HepG2 (cell line): Measurements from ENCODE around the gene CTIF. TPM values are rescaled to one million over a fixed set of nuclear protein-coding genes. Genes with fewer than 3 reads are reported as not detected.

Experiments
- AKAP8 ChIP-seq: sonication (generic); formaldehyde crosslinking; IDR thresholded peaks from 2 replicates; pipeline ENCODE4 v1.5.1; 2020; ENCODE audit warnings: mild to moderate bottlenecking, missing genetic modification reagents
- ARNTL ChIP-seq: sonication (generic); formaldehyde crosslinking; IDR thresholded peaks from 2 replicates; pipeline ENCODE4 v1.4.0; 2020; ENCODE audit warnings: mild to moderate bottlenecking, missing genetic modification reagents
- BHLHE40 ChIP-seq: IDR thresholded peaks from 2 replicates; pipeline ENCODE4 v1.6.1; 2011; ENCODE audit warnings: low read length, improper control_type of control experiment
- CTCF ChIP-seq: sonication (generic); formaldehyde crosslinking; IDR thresholded peaks from 2 replicates; pipeline ENCODE4 v1.5.0; 2020; ENCODE audit warnings: mild to moderate bottlenecking, missing genetic modification reagents, moderate library complexity
- HBP1 ChIP-seq: IDR thresholded peaks from 2 replicates; pipeline ENCODE4 v1.6.1; 2016; ENCODE audit warnings: low read depth, control low read depth
- HINFP ChIP-seq: sonication (generic); formaldehyde crosslinking; IDR thresholded peaks from 2 replicates; pipeline ENCODE4 v1.4.0; 2020; ENCODE audit warnings: low read depth, mild to moderate bottlenecking, missing genetic modification reagents
- LRRFIP1 ChIP-seq: sonication (generic); formaldehyde crosslinking; conservative IDR thresholded peaks from 2 replicates; pipeline ENCODE4 v1.4.0; 2020; ENCODE audit warnings: missing genetic modification reagents
- MYC ChIP-seq: sonication (generic); formaldehyde crosslinking; IDR thresholded peaks from 2 replicates; pipeline ENCODE4 v1.9.0; 2021; ENCODE audit warnings: missing genetic modification reagents, borderline replicate concordance
- TEAD2 ChIP-seq: sonication (generic); formaldehyde crosslinking; IDR thresholded peaks from 2 replicates; pipeline ENCODE4 v1.9.0; 2021; ENCODE audit warnings: missing genetic modification reagents
- ZBTB25 ChIP-seq: IDR thresholded peaks from 2 replicates; pipeline ENCODE4 v1.6.1; 2018; ENCODE audit warnings: missing genetic modification reagents
- ZFP41 ChIP-seq: sonication (generic); formaldehyde crosslinking; IDR thresholded peaks from 2 replicates; pipeline ENCODE4 v1.4.0; 2020; ENCODE audit warnings: mild to moderate bottlenecking, missing genetic modification reagents, borderline replicate concordance
- ZFYVE20 ChIP-seq: sonication (generic); formaldehyde crosslinking; IDR thresholded peaks from 2 replicates; pipeline ENCODE4 v1.8.0; 2023; ENCODE audit warnings: low read depth, mild to moderate bottlenecking, moderate library complexity, missing genetic modification reagents, borderline replicate concordance
- ZNF326 ChIP-seq: sonication (generic); formaldehyde crosslinking; IDR thresholded peaks from 2 replicates; pipeline ENCODE4 v1.4.0; 2020; ENCODE audit warnings: missing genetic modification reagents, borderline replicate concordance
- ZNF562 ChIP-seq: sonication (generic); formaldehyde crosslinking; IDR thresholded peaks from 2 replicates; pipeline ENCODE4 v1.8.0; 2022; ENCODE audit warnings: missing genetic modification reagents, borderline replicate concordance
- ZNF619 ChIP-seq: sonication (generic); formaldehyde crosslinking; IDR thresholded peaks from 2 replicates; pipeline ENCODE4 v1.4.0; 2020; ENCODE audit warnings: mild to moderate bottlenecking, missing genetic modification reagents
- ZNF747 ChIP-seq: sonication (generic); formaldehyde crosslinking; IDR thresholded peaks from 2 replicates; pipeline ENCODE4 v1.8.1; 2023; ENCODE audit warnings: missing genetic modification reagents, mild to moderate bottlenecking, borderline replicate concordance
- ZNF768 ChIP-seq: sonication (generic); formaldehyde crosslinking; IDR thresholded peaks from 2 replicates; pipeline ENCODE4 v1.4.0; 2020; ENCODE audit warnings: missing genetic modification reagents
- polyA plus RNA-seq, 8 experiments: library from polyadenylated mRNA; depleted of rRNA in 3 of 8; stranded (reverse) in 7 of 8; unstranded in 1 of 8; fragments of >200 nt; fragmentation: Illumina TruSeq in 4 of 8; extraction: Trizol in 4 of 8; gene quantifications; 2 replicates each; pipeline versions ENCODE4 v1.2.1 to v1.2.3, GENCODE V29; 2011 to 2016; ENCODE audit warnings: low read depth in 4 of 8, missing spikeins in 1 of 8, mixed read lengths in 1 of 8; ENCODE audit not compliant: insufficient read depth in 1 of 8
- total RNA-seq, 5 experiments: library from RNA; depleted of rRNA; stranded (reverse); fragments of >200 nt; fragmentation: Illumina TruSeq; extraction: Trizol; gene quantifications; 2 replicates each; pipeline ENCODE4 v1.2.3, GENCODE V29; 2016; ENCODE audit warnings: low read depth in 1 of 5
- TF ChIP-seq, protein P1 (sequence below): sonication (generic); formaldehyde crosslinking; IDR thresholded peaks from 2 replicates; pipeline ENCODE4 v1.8.0; 2022; ENCODE audit warnings: missing genetic modification reagents, mild to moderate bottlenecking, moderate library complexity, borderline replicate concordance

Gene CTIF
- total and polyA plus RNA-seq, 2 of the 13 experiments (the other 11 are each of a cell fraction or from before 2014, with no cell fraction given), result 18.2 to 28.0 TPM

DNA sequence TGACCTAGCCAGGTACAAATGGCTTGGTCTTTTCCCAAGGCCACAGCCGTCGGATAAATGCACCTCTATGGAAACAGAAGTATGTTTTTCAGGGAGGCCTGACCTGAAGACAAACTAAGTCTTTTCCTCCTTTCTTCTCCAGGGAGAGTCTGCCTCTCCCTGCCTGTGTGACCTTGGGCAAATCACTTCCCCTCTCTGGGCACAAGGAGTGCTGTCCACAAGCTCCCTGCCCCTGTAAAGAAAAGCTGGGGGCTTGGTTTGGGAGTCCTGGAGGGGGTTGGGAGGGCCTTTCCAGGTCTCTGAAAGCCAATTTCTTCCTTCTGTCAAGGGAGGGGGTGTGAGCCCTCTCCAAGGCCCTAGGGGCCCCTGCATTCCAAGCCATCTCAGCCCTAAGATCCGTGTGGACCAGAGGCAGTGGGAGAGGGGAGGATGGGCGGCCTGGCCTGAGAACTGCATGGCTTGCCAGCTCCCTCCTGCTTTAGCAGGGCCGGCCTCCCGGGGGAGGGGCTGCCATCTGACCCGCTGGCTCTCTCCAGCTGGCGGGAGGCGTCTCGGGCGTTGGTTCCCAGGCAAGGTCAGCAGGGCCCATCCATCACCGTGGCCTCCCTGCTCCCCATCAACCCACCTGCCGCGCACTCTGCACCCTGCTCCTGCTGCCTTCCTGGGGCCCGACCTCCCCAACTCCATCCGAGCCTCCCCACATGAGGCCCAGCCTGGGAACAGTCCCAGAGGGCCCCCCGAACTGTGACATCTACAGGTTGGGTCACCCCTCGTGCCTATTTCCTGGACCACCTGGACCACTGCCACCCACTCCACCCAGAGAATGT is 350.5 kb downstream of the CTIF start (continued):
- no peak for TF ChIP-seq LRRFIP1 (CRISPR knock-in tag)
- no peak for TF ChIP-seq ZNF747
- TF ChIP-seq ZBTB25 (CRISPR knock-in tag), result no peak
- TF ChIP-seq TEAD2 (CRISPR knock-in tag), result no peak
- no peak for TF ChIP-seq ZFP41 (CRISPR knock-in tag)
- TF ChIP-seq HBP1 (CRISPR knock-in tag), result no peak
- TF ChIP-seq ARNTL (CRISPR knock-in tag), result no peak
- TF ChIP-seq HINFP, result no peak
- TF ChIP-seq AKAP8, result no peak
- no peak for TF ChIP-seq ZFYVE20 (CRISPR knock-in tag)
- TF ChIP-seq BHLHE40, result no peak
- no peak for TF ChIP-seq ZNF619 (CRISPR knock-in tag)
- TF ChIP-seq, protein P1, sequence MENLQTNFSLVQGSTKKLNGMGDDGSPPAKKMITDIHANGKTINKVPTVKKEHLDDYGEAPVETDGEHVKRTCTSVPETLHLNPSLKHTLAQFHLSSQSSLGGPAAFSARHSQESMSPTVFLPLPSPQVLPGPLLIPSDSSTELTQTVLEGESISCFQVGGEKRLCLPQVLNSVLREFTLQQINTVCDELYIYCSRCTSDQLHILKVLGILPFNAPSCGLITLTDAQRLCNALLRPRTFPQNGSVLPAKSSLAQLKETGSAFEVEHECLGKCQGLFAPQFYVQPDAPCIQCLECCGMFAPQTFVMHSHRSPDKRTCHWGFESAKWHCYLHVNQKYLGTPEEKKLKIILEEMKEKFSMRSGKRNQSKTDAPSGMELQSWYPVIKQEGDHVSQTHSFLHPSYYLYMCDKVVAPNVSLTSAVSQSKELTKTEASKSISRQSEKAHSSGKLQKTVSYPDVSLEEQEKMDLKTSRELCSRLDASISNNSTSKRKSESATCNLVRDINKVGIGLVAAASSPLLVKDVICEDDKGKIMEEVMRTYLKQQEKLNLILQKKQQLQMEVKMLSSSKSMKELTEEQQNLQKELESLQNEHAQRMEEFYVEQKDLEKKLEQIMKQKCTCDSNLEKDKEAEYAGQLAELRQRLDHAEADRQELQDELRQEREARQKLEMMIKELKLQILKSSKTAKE, result no peak
- TF ChIP-seq CTCF (CRISPR knock-in tag), result 0 out of 2 replicates have a peak, but pooled peaks have one; percentile 4
- TF ChIP-seq ZNF326, result no peak
- peak; percentile 83 for TF ChIP-seq ZNF768 (CRISPR knock-in tag)
- TF ChIP-seq ZNF562 (CRISPR knock-in tag), result no peak
- peak; percentile 15; the same call in 1 of the 2 replicates for TF ChIP-seq MYC (CRISPR knock-in tag)
